Activated effector memory CD4-positive, alpha-beta T cell treated with Interleukin-2 at 50 U/mL for 16 hours (primary cell): ENCODE results near the gene GARIN5B.

ENCODE experiments used
- DNase-seq: peaks from one replicate; pipeline ENCODE4 v3.0.0-alpha.2; 2020

GARIN5B gene

GRCh38 chr19:55319785-55320184, 43.3 kb downstream of the GARIN5B start:
- DNase-seq = no peak

- DNase-seq = no peak
Measured at GRCh38 chr19:55316646-55317045, 46.4 kb downstream of the GARIN5B start.

- no peak for DNase-seq
Measured at GRCh38 chr19:55315956-55316525, 47.0 kb downstream of the GARIN5B start.

- DNase-seq = no peak
Measured at GRCh38 chr19:55314396-55314795, 48.7 kb downstream of the GARIN5B start.

- DNase-seq = no peak
Measured at GRCh38 chr19:55312621-55313512, 50.2 kb downstream of the GARIN5B start.

GRCh38 chr19:55311797-55312196, 51.3 kb downstream of the GARIN5B start:
- no peak for DNase-seq

GRCh38 chr19:55311397-55311796, 51.7 kb downstream of the GARIN5B start:
- no peak for DNase-seq

GRCh38 chr19:55310498-55310897, 52.6 kb downstream of the GARIN5B start:
- no peak for DNase-seq

- no peak for DNase-seq
Measured at GRCh38 chr19:55309448-55309847, 53.6 kb downstream of the GARIN5B start.

GRCh38 chr19:55308281-55308680, 54.8 kb downstream of the GARIN5B start:
- no peak for DNase-seq

- DNase-seq = no peak
Measured at GRCh38 chr19:55306712-55307111, 56.3 kb downstream of the GARIN5B start.

GRCh38 chr19:55305983-55306562, 57.0 kb downstream of the GARIN5B start:
- DNase-seq = no peak

- peak; percentile 9 for DNase-seq
Measured at GRCh38 chr19:55305491-55305890, 57.6 kb downstream of the GARIN5B start.

- no peak for DNase-seq
Measured at GRCh38 chr19:55304980-55305379, 58.1 kb downstream of the GARIN5B start.
